ENCODE data around the gene SUOX. TPM values are rescaled to one million over a fixed set of nuclear protein-coding genes. Genes with fewer than 3 reads are reported as not detected.

The SUOX gene
- total RNA-seq, 1 experiment from 2014 or later: 20.7 TPM

GRCh38 chr12:55995366-55995765 is 1.7 kb upstream of the SUOX start:
- no peak for ATAC-seq
- Histone ChIP-seq H3K27ac (ENCODE audit: low read length) (no peak overlapping the region), H3K9me3 (ENCODE audit: control insufficient read depth, insufficient read depth, low read depth, low read length) (no peaks in the 10 kb centered on the region), H3K4me3 (ENCODE audit: low read depth in 2 of 2, low read length in 2 of 2) (no peak overlapping the region), H3K27me3 (ENCODE audit: control insufficient read depth, insufficient read depth, low read length) (no peaks in the 10 kb centered on the region), H3K4me1 (ENCODE audit: control insufficient read depth, insufficient read depth, low read length) (no peaks in the 10 kb centered on the region), H3K36me3 (ENCODE audit: control insufficient read depth, insufficient read depth, low read length) (peaks cover 13% of the 10 kb centered on the region)
- ChIA-PET POLR2A (no interaction called here), CTCF (interaction anchor here (0.6 to 1.5 kb wide), 5 partner anchors 12 to 257 kb away, joined by 3 to 8 read pairs (median 3); partner anchors contain the start of gene RAB5B)
- TF ChIP-seq CTCF (IDR thresholded peaks at IDR 0.05): no peak
- no peak for TF ChIP-seq SIN3A (IDR thresholded peaks at IDR 0.05; ENCODE audit: borderline replicate concordance, insufficient read depth, low read depth, low read length)
- no peak for TF ChIP-seq TCF7L2 (IDR thresholded peaks at IDR 0.05; ENCODE audit: low read depth, low read length)
- no peak for TF ChIP-seq REST (IDR thresholded peaks at IDR 0.05; ENCODE audit: insufficient read depth in 1 of 2, low read depth in 2 of 2, low read length in 1 of 2)
- no peak for TF ChIP-seq POLR2AphosphoS5 (IDR thresholded peaks at IDR 0.05; ENCODE audit: low read depth, low read length)
- no peak for DNase-seq (ENCODE audit: low read depth, low spot score)
- in situ Hi-C loops (cut with HindIII; ENCODE audit: low pct_unique_long_range_greater_than_20kb, low sequenced_read_pairs): no loop called here
- intact Hi-C loops (cut with micrococcal nuclease; ENCODE audit: unreplicated experiment): loop anchor here (5.0 kb wide), 1 partner anchor 47 kb away; the partner anchor contains the start of gene RPS26
- BruUV-seq (replicated peaks): no TSS peak

GRCh38 chr12:55996201-55996714 is 818 bp upstream of the SUOX start:
- ChIA-PET CTCF (interaction anchor here (0.6 to 1.9 kb wide), 14 partner anchors 12 to 267 kb away, joined by 3 to 12 read pairs (median 5); partner anchors contain the start of gene RAB5B), POLR2A (no interaction called here)
- DNase-seq (ENCODE audit: low read depth, low spot score) (peak; percentile 43), ATAC-seq (peak; percentile 23; the same call in 1 of the 2 replicates)
- BruUV-seq (replicated peaks): no TSS peak
- in situ Hi-C loops (cut with HindIII; ENCODE audit: low pct_unique_long_range_greater_than_20kb, low sequenced_read_pairs): no loop called here
- no peaks in the 10 kb centered on the region for H3K4me1 ChIP-seq (ENCODE audit: control insufficient read depth, insufficient read depth, low read length)
- no peaks in the 10 kb centered on the region for H3K9me3 ChIP-seq (ENCODE audit: control insufficient read depth, insufficient read depth, low read depth, low read length)
- H3K36me3 ChIP-seq (ENCODE audit: control insufficient read depth, insufficient read depth, low read length): peaks cover 5% of the 10 kb centered on the region
- peak overlapping the region; percentile 88 to 98 for H3K4me3 ChIP-seq (ENCODE audit: low read depth in 2 of 2, low read length in 2 of 2)
- H3K27me3 ChIP-seq (ENCODE audit: control insufficient read depth, insufficient read depth, low read length): no peaks in the 10 kb centered on the region
- intact Hi-C loops (cut with micrococcal nuclease; ENCODE audit: unreplicated experiment): loop anchor here (2.0 to 5.0 kb wide), 2 partner anchors 33 to 46 kb away; partner anchors contain the start of gene RPS26
- H3K27ac ChIP-seq (ENCODE audit: low read length): peak overlapping the region; percentile 90
- peak; percentile 87 for TF ChIP-seq CTCF (IDR thresholded peaks at IDR 0.05)
- TF ChIP-seq REST (IDR thresholded peaks at IDR 0.05; ENCODE audit: insufficient read depth in 1 of 2, low read depth in 2 of 2, low read length in 1 of 2): no peak

Data from Panc1 (cell line).